NCI-H2227 treated with DMSO at 0.1 percent for 48 hours (cell line): ENCODE data around the gene PLAAT1.

Experiments
- DNase-seq: peaks from one replicate; lab custom pipeline; 2025; lab: John Stamatoyannopoulos, UW

Gene PLAAT1

DNA sequence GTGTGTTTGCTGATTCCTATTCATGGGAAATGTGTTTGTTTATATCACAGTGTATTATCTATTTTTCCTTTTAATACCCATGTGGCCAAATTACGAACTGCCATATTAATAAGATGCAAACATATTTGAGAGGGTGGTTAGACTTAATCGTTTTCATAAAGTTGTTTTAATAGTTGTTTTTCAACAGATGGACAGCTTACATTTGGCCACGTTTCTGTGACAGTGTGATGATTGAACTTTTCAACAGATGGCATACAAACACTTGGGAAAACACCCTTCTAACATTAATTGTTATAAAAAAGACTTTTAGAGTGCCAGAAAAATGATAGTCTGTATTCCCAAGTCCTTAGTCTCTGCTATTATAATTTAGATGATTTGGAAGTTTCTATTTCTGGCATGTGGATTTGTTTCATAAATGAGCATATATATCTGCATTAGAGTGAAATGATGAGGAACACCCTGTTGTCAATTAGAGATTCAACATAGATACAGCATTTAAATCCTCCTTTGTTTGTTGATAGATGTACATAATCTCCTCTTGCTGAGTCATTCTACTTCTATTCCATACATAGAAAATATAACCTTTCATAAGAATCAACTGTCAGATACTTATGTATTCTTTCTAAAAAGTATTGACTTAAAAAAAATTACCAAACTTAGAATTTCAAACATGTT, 13.1 kb downstream of the PLAAT1 start:
- DNase-seq: no peak

DNA sequence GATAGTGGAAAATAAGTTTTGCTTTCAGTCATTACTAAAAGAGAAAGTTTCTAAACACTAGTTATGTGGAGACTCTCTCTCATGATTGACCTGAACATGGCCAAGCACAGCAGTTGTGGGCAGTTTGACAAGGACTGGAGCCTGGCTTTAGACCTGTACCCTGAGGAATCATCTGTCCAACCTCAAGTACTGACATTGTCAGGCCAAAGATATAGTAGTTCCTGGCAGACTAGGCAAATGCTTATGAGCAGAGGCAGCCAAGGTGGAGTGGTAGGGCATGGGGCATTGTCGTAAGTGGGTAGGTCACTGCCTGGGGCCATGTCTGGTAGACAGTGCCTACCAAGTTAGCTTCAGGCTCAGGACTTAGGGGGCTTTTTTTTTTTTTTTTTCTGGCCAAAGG, 20.9 kb downstream of the PLAAT1 start:
- no peak for DNase-seq

DNA sequence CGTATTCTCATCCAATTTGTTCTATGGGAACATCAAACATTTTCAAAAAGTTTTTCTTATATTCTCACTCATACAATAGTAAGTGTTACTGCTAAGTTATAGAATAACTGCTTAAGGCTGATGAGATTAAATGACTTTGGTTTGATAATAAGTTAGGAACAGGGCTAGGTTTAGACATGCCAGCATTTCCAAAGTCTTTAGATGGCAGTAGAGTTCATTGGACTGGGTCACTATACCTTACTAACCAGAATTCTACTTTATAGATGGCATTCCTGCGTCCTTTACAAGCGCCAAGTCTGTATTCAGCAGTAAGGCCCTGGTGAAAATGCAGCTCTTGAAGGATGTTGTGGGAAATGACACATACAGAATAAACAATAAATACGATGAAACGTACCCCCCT, 21.7 kb downstream of the PLAAT1 start:
- DNase-seq: no peak

DNA sequence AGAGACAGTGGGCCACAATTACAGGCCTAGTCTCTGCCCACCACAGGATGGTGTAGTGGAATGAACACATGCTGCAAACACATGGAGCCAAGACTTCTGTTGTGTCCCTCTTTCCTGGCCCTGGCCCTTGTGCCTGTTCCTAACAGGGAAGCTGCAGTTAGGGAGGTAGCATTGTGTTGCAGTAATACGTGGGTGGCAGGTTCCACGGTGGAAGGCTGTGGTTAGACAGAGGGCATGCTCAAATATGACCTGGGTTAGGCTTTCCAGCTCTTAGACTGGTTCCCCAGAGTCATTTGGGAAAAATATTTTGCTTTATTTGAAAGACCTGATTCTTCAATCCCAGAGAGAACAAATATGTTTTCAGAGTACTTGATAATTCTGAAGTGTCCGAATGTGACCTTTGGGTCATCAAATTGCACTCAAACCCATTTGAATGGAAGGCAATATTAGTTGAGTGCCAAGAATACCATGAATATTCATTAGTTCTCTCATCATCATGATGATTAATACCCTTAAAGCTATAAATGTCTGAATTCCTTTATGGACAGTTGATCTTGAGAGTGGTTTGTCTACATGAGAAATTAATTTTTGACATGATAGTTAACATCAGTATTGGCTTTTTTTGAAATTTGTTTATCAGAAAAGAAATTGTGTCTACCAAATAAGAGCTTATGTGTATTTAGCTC, 28.5 kb downstream of the PLAAT1 start:
- DNase-seq: no peak

DNA sequence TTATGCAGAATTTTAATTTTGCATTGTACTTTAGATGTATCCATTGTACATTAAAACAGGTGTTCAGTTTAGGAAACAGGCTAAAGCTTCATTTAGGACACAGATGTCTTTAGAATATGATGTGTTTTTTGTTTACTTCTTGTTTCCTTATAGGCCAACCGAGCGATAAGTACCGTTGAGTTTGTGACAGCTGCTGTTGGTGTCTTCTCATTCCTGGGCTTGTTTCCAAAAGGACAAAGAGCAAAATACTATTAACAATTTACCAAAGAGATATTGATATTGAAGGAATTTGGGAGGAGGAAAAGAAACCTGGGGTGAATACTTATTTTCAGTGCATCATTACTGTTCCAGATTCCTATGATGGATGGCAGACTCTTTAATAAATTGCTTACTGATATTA, 29.4 kb downstream of the PLAAT1 start:
- no peak for DNase-seq

DNA sequence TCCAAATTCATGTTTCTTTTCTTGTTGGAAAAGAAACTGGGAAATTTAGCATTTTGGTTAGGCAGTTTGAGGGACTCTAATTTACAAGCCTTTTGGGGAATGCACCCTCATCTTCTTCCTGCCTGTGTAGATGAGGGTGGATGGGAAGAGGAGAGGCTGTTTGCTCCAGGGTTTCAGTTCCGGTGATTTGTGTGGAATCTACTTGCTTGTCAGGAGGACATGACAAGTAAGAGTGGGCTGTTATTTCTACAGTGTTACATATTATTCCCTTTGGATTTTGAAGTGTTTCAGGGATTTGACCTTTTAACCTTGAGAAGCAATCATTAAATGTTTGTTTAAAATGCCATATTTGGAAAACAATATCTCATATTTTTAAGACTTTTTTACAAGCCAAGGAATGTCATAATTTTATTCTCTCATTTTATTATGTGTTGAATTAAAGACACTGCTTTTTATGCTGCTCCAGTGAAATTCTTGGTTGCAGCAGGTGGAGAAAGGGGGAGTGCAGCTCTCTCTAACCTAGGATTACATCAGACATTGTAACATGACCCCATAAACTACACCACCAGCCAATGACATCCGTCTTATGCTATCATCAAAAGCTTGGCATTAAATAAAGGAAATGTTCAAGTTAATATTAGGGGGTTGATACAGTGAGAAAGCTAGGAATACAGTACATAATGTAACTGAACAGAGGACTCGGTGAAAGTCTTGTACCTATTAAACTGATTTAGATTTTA, 30.2 kb downstream of the PLAAT1 start:
- DNase-seq: no peak

DNA sequence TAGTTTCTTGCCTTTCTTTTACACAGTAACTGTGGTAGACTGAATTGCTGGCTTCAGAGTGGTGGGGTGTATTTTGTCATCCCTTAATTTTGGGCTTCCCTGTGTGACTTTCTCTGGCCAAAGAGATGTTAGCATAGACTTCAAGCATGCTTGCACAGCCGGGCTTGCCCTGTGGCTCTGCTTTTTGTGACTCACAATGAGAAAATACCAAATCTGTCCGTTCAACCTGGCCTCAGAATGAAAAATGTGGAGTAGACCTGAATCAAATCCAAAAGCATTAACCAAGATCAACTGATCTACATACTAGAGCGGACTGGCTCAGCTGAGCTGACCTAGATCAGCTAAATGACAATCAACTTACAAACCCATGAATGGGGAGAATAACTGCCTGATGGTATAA, 51.4 kb downstream of the PLAAT1 start:
- no peak for DNase-seq

DNA sequence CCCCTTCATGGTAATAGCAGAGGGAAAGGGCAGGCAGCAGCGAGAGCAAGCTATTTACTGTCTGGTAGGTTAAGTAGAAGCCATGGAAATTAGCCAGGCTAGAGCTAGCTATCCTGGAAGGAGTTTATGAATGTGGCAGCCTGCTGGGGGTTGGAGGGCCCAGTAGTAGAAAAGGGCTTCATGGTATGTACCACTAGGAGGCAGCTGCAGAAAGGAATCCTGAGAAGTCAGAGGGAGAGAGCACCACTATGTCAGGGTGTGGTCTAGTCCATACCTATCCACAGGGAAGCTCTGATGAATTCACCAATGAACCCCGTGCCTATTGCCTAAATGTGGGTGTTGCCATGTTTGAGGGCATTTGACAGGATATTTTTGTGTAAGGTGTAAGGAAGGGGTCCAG, 55.0 kb downstream of the PLAAT1 start:
- no peak for DNase-seq

DNA sequence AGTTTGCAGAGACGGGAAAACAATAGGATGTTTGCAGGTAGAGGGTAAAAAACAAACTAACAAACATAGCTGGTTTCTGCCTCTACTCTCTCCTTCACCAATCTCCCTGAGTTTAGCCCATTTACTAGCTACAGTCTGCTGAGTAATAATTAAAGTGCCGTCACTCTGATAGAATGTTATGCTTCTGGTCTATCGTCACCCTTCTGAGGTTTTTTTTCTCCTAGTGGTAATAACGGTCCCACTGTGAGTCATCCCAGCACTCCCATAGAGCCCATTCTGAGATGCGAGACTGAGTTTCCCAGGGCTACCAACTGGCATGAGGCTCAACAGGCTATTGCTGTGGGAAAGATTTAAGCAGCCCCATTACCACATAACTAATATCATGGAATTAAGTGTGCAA, 56.4 kb downstream of the PLAAT1 start:
- DNase-seq: no peak

DNA sequence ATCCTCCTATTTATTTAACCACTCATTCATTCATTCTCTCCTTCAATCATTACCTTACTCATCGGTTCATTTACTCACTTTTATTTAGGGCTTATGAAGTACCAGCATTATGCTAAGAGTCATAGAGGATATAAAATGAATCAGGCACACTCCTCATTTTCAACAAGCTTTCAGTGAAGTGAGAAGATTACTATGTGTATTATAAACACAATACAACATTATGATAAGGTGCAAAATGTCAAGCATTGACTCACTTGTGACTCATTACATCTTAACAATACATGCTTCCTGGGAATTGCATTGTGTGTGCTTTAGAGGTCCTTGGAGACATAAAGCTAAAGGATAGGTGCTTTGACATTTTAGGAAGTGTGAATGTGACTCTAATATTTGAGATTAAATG, 60.4 kb downstream of the PLAAT1 start:
- DNase-seq: no peak

DNA sequence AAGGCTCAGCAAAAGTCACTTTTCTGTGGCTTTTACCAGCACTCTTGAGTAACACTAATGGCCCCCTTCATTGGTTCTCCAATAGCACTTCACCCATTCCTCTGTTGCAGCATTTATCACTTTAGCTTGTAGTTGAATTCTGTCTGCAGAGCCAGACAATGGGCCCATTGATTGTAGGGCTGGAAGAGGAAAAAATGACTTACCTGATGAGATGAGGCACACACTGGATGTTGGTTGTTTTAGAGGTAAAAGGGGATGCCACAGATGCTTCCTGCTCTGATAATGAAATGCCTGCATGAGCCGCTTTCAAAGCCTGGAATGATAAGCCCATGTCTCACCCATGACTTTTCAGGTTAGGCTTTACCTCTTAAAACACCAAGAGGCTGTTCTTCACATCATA, 64.3 kb downstream of the PLAAT1 start:
- no peak for DNase-seq

DNA sequence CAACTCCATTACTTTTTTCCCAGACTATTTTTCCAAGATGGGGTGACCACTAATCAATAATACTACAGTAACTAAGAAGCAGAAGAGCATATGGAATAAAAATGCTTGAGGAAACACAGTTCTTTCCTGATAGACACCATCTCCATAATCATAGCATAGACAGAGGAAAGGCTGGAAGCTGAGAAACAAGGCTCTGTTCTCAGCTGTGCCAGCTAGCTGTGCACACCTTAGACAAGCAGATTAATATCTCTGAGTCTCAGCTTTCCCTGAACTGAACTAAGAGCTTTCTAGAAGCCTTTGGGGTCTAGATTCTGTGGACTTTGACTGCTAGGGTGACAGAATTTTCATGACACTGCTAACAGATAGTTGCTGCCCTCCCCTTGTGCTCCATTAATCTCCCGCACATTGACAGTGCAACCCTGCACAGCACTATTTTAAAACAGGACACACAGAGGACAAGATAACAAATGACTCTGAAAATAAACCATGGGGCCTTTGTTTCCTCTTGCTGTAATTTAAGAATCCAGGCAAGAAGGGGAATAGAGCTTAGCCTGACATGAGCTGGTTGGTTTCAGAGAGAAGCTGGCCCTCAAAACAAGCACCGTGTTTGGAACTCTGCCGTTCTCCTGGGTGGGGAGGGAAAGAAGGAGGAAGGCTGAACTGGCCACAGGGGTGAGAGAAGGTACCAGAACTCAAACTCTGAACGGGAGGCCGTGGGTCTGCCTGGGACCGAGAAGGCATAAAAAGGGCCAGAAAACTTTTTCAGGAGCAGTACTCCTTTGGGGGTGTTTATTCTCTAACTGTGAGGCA, 70.1 kb downstream of the PLAAT1 start:
- no peak for DNase-seq

DNA sequence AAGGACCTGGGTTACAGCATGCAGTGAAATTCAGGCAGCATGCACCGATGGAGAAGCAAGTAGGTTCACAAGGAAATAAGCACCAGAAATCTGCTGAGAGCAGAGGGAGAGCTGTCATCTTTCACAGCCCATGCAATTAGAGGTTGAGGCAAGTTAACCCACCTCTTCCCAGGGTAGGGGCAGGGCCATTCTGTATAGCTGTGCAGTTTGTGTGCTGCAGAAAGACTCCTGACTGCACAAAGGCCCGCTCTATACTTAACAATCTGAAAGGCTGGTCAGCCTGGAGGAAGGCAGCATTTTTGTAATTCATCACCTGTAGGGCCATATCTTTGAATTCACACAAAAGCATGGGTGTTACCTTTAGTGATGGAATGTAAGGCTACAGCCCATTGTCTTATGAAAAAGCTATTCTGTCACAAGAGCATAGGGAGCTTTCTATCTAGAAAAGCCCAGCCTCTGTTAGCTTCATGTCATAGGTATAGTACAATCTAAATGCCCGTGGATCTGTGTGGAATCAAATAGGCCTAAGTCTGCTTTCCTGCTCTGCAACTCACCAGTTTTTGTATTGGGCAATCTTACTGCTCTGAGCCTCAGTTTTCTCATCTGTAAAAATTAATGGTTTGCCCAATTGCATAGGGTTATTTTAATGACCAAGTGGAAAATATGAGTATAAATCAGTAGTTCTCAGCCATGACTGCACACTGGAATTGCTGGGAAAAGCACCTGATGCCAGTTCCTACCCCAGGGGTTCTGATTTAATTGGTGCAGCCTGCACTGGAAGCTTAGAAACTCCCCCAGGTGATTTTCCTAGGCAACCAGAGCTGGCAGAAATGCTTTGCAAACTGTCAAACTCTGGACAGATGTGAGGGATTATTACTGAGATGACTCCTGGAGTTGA, 72.3 kb downstream of the PLAAT1 start:
- DNase-seq: no peak

DNA sequence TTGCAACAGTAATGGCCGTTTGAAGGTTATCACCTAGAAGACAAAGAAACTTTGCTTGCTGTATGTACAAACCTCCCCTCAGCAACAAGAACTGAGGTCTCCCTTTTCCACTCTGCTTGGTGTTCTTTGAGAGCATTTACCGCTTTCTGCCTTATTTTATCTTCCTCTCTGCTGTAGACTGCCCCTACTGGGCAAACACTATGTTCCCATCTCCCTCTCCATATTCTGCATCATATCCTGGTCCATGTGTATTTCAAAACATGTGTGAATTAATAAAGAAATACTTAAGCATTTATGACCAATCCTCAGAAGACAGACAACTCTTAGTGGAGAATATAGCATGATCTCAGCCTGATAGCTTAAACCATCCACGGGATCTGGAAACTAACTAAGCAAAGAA, 73.1 kb downstream of the PLAAT1 start:
- DNase-seq: no peak

DNA sequence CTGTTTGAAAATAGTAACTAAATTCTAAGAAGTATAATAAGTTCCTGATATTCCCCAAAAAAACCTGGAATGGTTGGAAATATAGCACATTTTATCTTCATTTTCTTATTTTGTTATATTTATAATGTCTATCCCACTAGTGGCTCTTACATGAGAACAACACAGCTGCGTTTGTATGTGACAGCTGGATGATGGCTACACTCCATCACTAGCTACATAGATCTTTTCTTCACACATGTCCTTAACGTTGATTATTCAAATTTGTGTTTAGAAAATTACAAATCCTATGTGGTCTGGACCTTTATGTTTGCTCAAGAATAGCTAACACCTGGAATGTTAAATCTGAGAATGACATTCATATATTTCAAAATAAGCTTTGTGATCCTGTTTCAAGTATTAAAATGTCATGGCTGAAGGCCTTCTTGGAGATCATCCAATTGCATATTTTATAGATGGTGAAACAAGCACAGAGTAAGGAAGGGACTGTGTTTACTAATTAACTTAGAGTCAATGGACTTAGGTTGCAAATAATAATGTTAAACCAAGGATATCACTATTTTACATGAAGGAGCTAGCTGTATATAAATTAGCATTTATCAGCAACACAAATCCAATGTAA, 76.8 kb downstream of the PLAAT1 start:
- no peak for DNase-seq
